Endothelial cell of umbilical vein (primary cell): Measurements from ENCODE around the gene FOXL1. TPM values are rescaled to one million over a fixed set of nuclear protein-coding genes. Genes with fewer than 3 reads are reported as not detected.

ENCODE experiments used
- BruUV-seq: library from RNA; stranded (reverse); fragments of 400-500 nt; replicated peaks from 2 replicates; lab custom pipeline; 2021; lab: Mats Ljungman, UMichigan
- CTCF ChIA-PET: fragments of 300-600, 350-600 bp; sonication (Branson Sonifier 250); formaldehyde crosslinking; loops from one replicate; lab custom pipeline; 2021; ENCODE audit warnings: antibody characterized with exemption, inconsistent platforms; lab: Charles Lee
- POLR2A ChIA-PET: fragments of 300-600, 350-600 bp; sonication (Branson Sonifier 250); formaldehyde crosslinking; loops from one replicate; lab custom pipeline; 2021; ENCODE audit warnings: antibody characterized with exemption, inconsistent platforms; lab: Charles Lee
- DNase-seq: peaks from one replicate; pipeline ENCODE4 v3.0.0-alpha.2; 2011; ENCODE audit warnings: low read depth, low spot score
- FAIRE-seq: peaks from 2 replicates; lab custom pipeline; 2011; peaks lifted over from hg19 to GRCh38; lab: Jason Lieb, UNC
- H2AFZ ChIP-seq: 2 replicates; pipeline ENCODE4 v1.6.0; 2012; ENCODE audit warnings: low read depth, low read length, control low read depth, inconsistent platforms
- H3K27ac ChIP-seq: 2 replicates; pipeline ENCODE4 v1.5.1; 2011; ENCODE audit warnings: low read depth, mild to moderate bottlenecking, control low read depth, low read length, moderate library complexity; ENCODE audit not compliant: insufficient read depth
- H3K27me3 ChIP-seq, 2 experiments: 2 replicates each; pipeline versions ENCODE4 v1.6.0 to v1.6.1; 2011; ENCODE audit warnings: low read length in 2 of 2, mixed read lengths in 1 of 2; ENCODE audit not compliant: control insufficient read depth in 2 of 2, insufficient read depth in 2 of 2
- H3K36me3 ChIP-seq, 2 experiments: 2 replicates in 1 of 2; 3 replicates in 1 of 2; pipeline ENCODE4 v1.5.1; 2011; ENCODE audit warnings: low read length in 2 of 2, mild to moderate bottlenecking in 1 of 2, moderate library complexity in 1 of 2; ENCODE audit not compliant: control insufficient read depth in 2 of 2, insufficient read depth in 2 of 2; ENCODE audit errors: extremely low read depth in 1 of 2
- H3K4me1 ChIP-seq: 3 replicates; pipeline ENCODE4 v1.5.1; 2011; ENCODE audit warnings: mild to moderate bottlenecking, low read length; ENCODE audit not compliant: control insufficient read depth, insufficient read depth; ENCODE audit errors: extremely low read depth
- H3K4me2 ChIP-seq: 2 replicates; pipeline ENCODE4 v1.6.1; 2011; ENCODE audit warnings: low read length, control low read depth, mixed read lengths; ENCODE audit not compliant: insufficient read depth
- H3K4me3 ChIP-seq, 3 experiments: fragments of 200-600 bp in 1 of 3; sonication (generic), shearing (Covaris generic) in 1 of 3; replicated peaks in 1 of 3; 2 replicates each; pipeline ENCODE4 v1.5.1; 2011 to 2016; ENCODE audit warnings: control low read depth in 3 of 3, low read length in 3 of 3, mild to moderate bottlenecking in 2 of 3, inconsistent platforms in 1 of 3, low read depth in 1 of 3, moderate library complexity in 1 of 3; ENCODE audit not compliant: insufficient read depth in 1 of 3
- H3K79me2 ChIP-seq: 2 replicates; pipeline ENCODE4 v1.6.0; 2012; ENCODE audit warnings: low read length, inconsistent platforms; ENCODE audit not compliant: control insufficient read depth, insufficient read depth
- H3K9ac ChIP-seq: replicated peaks from 2 replicates; pipeline ENCODE3; 2011; ENCODE audit warnings: low read length, control low read depth; ENCODE audit not compliant: insufficient read depth; ENCODE audit errors: extremely low read depth
- H3K9me1 ChIP-seq: replicated peaks from 3 replicates; pipeline ENCODE4 v1.6.0; 2011; ENCODE audit warnings: mild to moderate bottlenecking, low read length; ENCODE audit not compliant: control insufficient read depth, insufficient read depth; ENCODE audit errors: extremely low read depth
- H3K9me3 ChIP-seq: replicated peaks from 2 replicates; pipeline ENCODE4 v1.5.1; 2012; ENCODE audit warnings: low read length, inconsistent platforms; ENCODE audit not compliant: control insufficient read depth, insufficient read depth
- H4K20me1 ChIP-seq: replicated peaks from 2 replicates; pipeline ENCODE3; 2011; ENCODE audit warnings: mild to moderate bottlenecking, low read length; ENCODE audit not compliant: control insufficient read depth, insufficient read depth; ENCODE audit errors: extremely low read depth
- CTCF ChIP-seq, 2 donors: IDR thresholded peaks; 1 replicate in 1 of 2; 2 replicates in 1 of 2; pipeline ENCODE4 v1.5.1; 2011; ENCODE audit warnings: low read length in 2 of 2, mild to moderate bottlenecking in 2 of 2, moderate library complexity in 2 of 2, control low read depth in 1 of 2, inconsistent platforms in 1 of 2, low read depth in 1 of 2; ENCODE audit not compliant: insufficient read depth in 1 of 2; ENCODE audit errors: extremely low read depth in 1 of 2
- FOS ChIP-seq: IDR thresholded peaks from 2 replicates; pipeline ENCODE4 v1.6.1; 2011; ENCODE audit warnings: mild to moderate bottlenecking, low read length, moderate library complexity, borderline replicate concordance; ENCODE audit not compliant: insufficient read depth
- GATA2 ChIP-seq: IDR thresholded peaks from 2 replicates; pipeline ENCODE4 v1.7.0; 2011; ENCODE audit warnings: low read depth, mild to moderate bottlenecking, moderate library complexity, mixed read lengths, low read length; ENCODE audit not compliant: insufficient read length, insufficient read depth
- JUN ChIP-seq: IDR thresholded peaks from 2 replicates; pipeline ENCODE4 v1.6.1; 2011; ENCODE audit warnings: borderline replicate concordance, low read depth; ENCODE audit not compliant: insufficient read length, insufficient read depth
- MAX ChIP-seq: IDR thresholded peaks from 2 replicates; pipeline ENCODE4 v1.6.1; 2011; ENCODE audit not compliant: insufficient read depth, insufficient read length
- MYC ChIP-seq: IDR thresholded peaks from one replicate; pipeline ENCODE4 v1.6.1; 2011; ENCODE audit warnings: mild to moderate bottlenecking, low read depth, low read length
- POLR2A ChIP-seq: IDR thresholded peaks from 2 replicates; pipeline ENCODE4 v1.6.1; 2012; ENCODE audit warnings: low read depth, mild to moderate bottlenecking, control low read depth, low read length
- POLR2AphosphoS5 ChIP-seq: IDR thresholded peaks from 2 replicates; pipeline ENCODE4 v1.6.1; 2012; ENCODE audit warnings: low read depth, mild to moderate bottlenecking, control low read depth, low read length, moderate library complexity; ENCODE audit not compliant: insufficient read depth
- dilution Hi-C: fragments of 300-500 bp; cut with MboI; formaldehyde crosslinking; loops from one replicate; pipeline ENCODE4 v1.15.0; 2019; ENCODE audit warnings: low sequenced_read_pairs; ENCODE audit not compliant: extremely low pct_ligation_motif_present
- intact Hi-C: fragments of 100-400 bp; cut with micrococcal nuclease; formaldehyde crosslinking; loops from one replicate; pipeline ENCODE4 v1.10.0; 2022
- polyA plus RNA-seq, 4 experiments: library from polyadenylated mRNA; depleted of rRNA in 3 of 4; stranded (reverse) in 3 of 4; unstranded in 1 of 4; fragments of >200 nt; gene quantifications; 2 replicates each; pipeline versions ENCODE4 v1.2.1 to v1.2.3, GENCODE V29; 2011 to 2012; ENCODE audit warnings: missing spikeins in 1 of 4
- total RNA-seq: library from RNA; stranded (reverse); gene quantifications from 2 replicates; pipeline ENCODE4 v1.2.3, GENCODE V29; 2021

Gene FOXL1
- total and polyA plus RNA-seq, 2 donors (not counting 3 experiments of a cell fraction or from before 2014, with no cell fraction given): 2.8 to 3.8 TPM

- intact Hi-C loops (no loop called here), dilution Hi-C loops (no loop called here)
- FAIRE-seq (peak; percentile 46), DNase-seq (peak; percentile 25)
- Histone ChIP-seq H3K9me3 (no peaks in the 10 kb centered on the region), H2AFZ (peak overlapping the region; percentile 86), H3K9me1 (no peaks in the 10 kb centered on the region), H3K4me1 (peaks cover 12% of the 10 kb centered on the region), H3K4me3 (peak overlapping the region; percentile 62 to 97 (median 86)), H3K4me2 (peak overlapping the region; percentile 98), H3K79me2 (peaks cover 12% of the 10 kb centered on the region), H3K9ac (peak overlapping the region; percentile 99), H3K36me3 (no peaks in the 10 kb centered on the region), H3K27ac (peak overlapping the region; percentile 94), H4K20me1 (no peaks in the 10 kb centered on the region), H3K27me3 (peaks cover 3 to 5% of the 10 kb centered on the region in 2 experiments)
- POLR2A ChIA-PET: no interaction called here
- TF ChIP-seq POLR2AphosphoS5: no peak
- TF ChIP-seq GATA2: no peak
- TF ChIP-seq POLR2A: no peak
- BruUV-seq: no TSS peak
- CTCF ChIA-PET: no interaction called here
These were observed 23.8 kb upstream of the FOXL1 start for GRCh38 chr16:86554599-86554916.

GRCh38 chr16:86554917-86555703 is 23.2 kb upstream of the FOXL1 start, which contains the start of gene MTHFSD:
Gene MTHFSD, minus strand, starts transcription at chr16:86555235. Its CDS starts 51 bp downstream, at chr16:86555184.
- POLR2A ChIA-PET: no interaction called here
- no peaks in the 10 kb centered on the region for H4K20me1 ChIP-seq
- DNase-seq (peak; percentile 90), FAIRE-seq (peak; percentile 83)
- peak within 1 kb of the TSS; percentile 62 to 97 (median 87) for H3K4me3 ChIP-seq
- TF ChIP-seq CTCF (IDR thresholded peaks at IDR 0.05; ENCODE audit: extremely low read depth in 1 of 2, insufficient read depth in 1 of 2, low read depth in 1 of 2, low read length in 2 of 2): no peak
- no peak for TF ChIP-seq FOS
- peak; percentile 31 for TF ChIP-seq JUN
- no peak for TF ChIP-seq MYC
- peak; percentile 89 for TF ChIP-seq POLR2AphosphoS5
- no peak for TF ChIP-seq MAX
- TF ChIP-seq POLR2A: peak; percentile 93
- CTCF ChIA-PET: no interaction called here
- peak within 1 kb of the TSS; percentile 99 for H2AFZ ChIP-seq
- peaks cover 12% of the 10 kb centered on the region for H3K79me2 ChIP-seq
- no peaks in the 10 kb centered on the region for H3K9me3 ChIP-seq
- H3K4me2 ChIP-seq: peak within 1 kb of the TSS; percentile 98
- peaks cover 12% of the 10 kb centered on the region for H3K4me1 ChIP-seq
- peaks cover 3 to 5% of the 10 kb centered on the region in 2 experiments for H3K27me3 ChIP-seq
- no peaks in the 10 kb centered on the region for H3K36me3 ChIP-seq
- no peaks in the 10 kb centered on the region for H3K9me1 ChIP-seq
- H3K27ac ChIP-seq: peak within 1 kb of the TSS; percentile 94
- TSS peak; percentile 95 for BruUV-seq
- intact Hi-C loops (no loop called here), dilution Hi-C loops (no loop called here)
- peak within 1 kb of the TSS; percentile 99 for H3K9ac ChIP-seq
